Hematopoietic multipotent progenitor cell (in vitro differentiated cells): Measurements from ENCODE around the gene KLRB1. TPM values are rescaled to one million over a fixed set of nuclear protein-coding genes. Genes with fewer than 3 reads are reported as not detected.
"Not testable (repeated sequence)": the region's sequence is repeated elsewhere in the genome, so short reads cannot be mapped to it uniquely, and the experiment has no call there.

Source experiments
- DNase-seq, 3 donors: peaks; one replicate each; pipeline ENCODE4 v3.0.0-alpha.2; 2011 to 2015; ENCODE audit warnings: low read depth in 2 of 3, low spot score in 2 of 3
- small RNA-seq: library from RNA; depleted of rRNA; stranded (forward); fragments of <200 nt; gene quantifications from one replicate; pipeline ENCODE3, GENCODE V24; 2012
- total RNA-seq: library from RNA; depleted of rRNA; stranded (reverse); fragments of >200 nt; gene quantifications from one replicate; pipeline ENCODE4 v1.2.3, GENCODE V29; 2012

KLRB1 gene
- total RNA-seq, 1 donor, result under 0.01 TPM

DNA sequence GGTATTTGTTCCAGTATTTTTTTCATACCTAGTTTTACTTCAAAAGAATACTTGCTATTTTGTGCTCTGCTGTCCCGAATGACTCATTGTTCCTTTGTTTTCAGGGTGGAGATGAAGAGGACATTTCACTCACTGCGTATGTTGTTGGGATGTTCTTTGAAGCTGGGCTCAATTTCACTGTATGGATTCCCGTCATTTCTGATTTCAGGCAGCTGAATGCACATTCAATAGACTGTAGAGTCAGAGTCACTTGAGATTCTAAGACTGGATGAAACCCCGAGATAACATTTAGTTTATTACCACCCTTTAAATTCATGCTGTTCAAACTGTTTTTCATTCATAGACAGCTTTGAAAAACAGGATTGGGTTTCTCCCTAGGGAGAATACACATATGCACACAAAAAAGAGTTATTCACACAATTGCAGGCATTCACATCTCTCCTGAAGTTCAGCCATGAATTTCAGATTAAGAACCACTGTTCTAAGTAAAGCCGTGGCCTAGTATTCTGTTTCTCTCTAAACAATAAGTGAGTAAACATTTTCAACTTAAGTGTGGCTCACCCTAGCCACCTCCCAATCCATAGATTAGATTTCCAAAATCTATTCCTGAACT is 44.8 kb downstream of the KLRB1 start:
- DNase-seq, result not testable (repeated sequence)

DNA sequence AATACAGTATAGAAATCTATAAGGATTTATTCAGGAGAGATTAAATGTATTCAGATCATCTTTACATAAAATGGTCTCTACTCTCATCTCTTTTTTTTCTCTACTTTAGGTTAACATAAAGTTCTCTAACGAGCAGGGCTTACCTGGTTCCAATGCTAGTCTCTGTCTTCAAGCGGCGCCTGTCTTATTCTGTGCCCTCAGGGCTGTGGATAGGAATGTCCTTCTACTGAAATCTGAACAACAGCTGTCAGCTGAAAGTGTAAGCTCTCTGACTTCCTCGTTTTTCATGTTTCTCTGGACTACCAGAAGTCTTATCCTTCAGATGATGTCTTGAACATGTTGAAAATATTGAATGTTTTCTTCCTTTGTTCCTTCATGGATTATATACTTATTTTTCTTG is 62.2 kb downstream of the KLRB1 start:
- not testable (repeated sequence) for DNase-seq

Small RNAs within 50 kb of the gene (small RNA-seq; reads per million reads assigned to genes)
- gene AC010186.4 (not detected), gene RNU6-700P (not detected)

Other genes starting within 250 kb of the KLRB1 start
- gene CLEC2D, start 61.8 kb upstream of the KLRB1 start, total RNA-seq, result 5.9 TPM
- 0.27 TPM for gene CLECL1, start 125.2 kb upstream of the KLRB1 start, total RNA-seq
- gene CD69, start 153.0 kb upstream of the KLRB1 start, total RNA-seq, result 545 TPM
- gene KLRF1, start 219.6 kb upstream of the KLRB1 start, total RNA-seq, result under 0.01 TPM